Measurements from ENCODE around the gene DLGAP1. TPM values are rescaled to one million over a fixed set of nuclear protein-coding genes. Genes with fewer than 3 reads are reported as not detected.

The DLGAP1 gene
- total and polyA plus RNA-seq, 5 donors from 2014 or later = 0.11 to 5.4 (median 0.68) TPM

DNA sequence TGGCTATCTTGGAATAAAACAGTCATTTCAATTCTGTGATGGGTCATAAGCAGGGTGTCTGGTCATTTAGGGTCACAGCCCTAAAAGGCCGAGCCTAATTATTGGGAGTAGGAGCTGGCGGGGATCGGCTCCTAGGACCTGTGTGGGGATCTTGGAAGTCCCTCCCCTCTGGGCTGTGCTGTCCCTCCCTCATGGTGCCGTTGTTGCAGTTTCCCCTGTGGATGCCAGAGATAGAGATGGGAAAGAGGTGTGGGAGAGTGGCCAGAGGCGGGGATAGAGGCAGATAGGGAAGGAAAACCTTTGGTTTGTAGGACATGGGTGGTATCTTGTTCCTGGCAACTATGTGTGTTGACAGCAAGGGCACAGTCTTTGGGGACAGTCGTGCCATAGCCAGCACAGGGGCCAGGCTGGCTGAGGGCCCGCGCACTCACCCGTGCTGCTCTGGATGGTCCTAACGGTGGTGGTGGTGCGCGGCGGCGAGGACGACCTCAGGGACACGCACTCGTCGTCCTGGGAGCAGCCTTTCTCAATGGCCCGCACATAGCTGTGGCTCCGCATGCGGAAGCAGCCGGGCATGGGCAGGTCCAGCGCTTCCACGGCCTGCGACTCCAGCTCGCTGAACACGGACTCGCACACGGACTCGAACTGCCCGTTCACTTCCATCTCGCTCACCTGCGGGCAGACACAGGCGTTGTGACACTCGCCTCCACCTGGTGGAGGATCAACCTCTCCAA lies 726.2 kb downstream of the DLGAP1 start:
- no peaks in the 10 kb centered on the region for H3K36me3 ChIP-seq (ENCODE audit: control insufficient read depth, insufficient read depth, low read length)
- Mint-ChIP-seq H3K36me3 (no peaks in the 10 kb centered on the region), H3K27me3 (peaks cover 20% of the 10 kb centered on the region), H3K4me1 (peaks cover 0 to 5% (median 0%) of the 10 kb centered on the region in 4 donors), H3K4me3 (no peak overlapping the region), H3K9me3 (peaks cover 0 to 5% (median 0%) of the 10 kb centered on the region in 7 donors), H3K27ac (no peak overlapping the region)
- no peaks in the 10 kb centered on the region for H3K9me3 ChIP-seq (ENCODE audit: control insufficient read depth in 2 of 2, low read length in 2 of 2)
- H3K27me3 ChIP-seq (ENCODE audit: control insufficient read depth, insufficient read depth, low read length) = peaks cover 2% of the 10 kb centered on the region
- ATAC-seq (ENCODE audit: low read depth in 2 of 2) (no peak), DNase-seq (no peak)
- no peaks in the 10 kb centered on the region for H3K4me1 ChIP-seq (ENCODE audit: control insufficient read depth, insufficient read depth, low read length, poor library complexity, severe bottlenecking)
- no peak overlapping the region for H3K4me3 ChIP-seq (ENCODE audit: low read depth, low read length)
- no peak overlapping the region for H3K27ac ChIP-seq (ENCODE audit: insufficient read depth, low read length, poor library complexity, severe bottlenecking)

DNA sequence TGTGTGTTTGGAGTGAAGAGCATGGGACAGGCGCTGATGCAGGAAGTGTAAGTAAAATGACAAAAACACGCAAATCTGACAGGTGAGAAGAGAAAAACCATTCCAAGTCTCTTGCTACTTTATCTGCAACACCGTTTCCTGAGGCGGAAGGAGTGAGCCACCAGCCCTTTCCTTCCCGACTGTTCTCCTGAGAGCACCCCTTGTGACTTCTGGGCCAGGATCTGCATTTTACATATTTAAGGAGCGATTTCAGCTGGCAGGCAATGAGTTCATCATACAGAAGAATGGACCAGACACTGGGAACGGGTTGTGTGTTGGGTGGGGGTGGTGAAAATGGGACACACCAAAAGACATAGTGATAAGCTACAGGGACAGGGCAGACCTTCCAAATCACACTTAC lies 727.8 kb downstream of the DLGAP1 start:
- no peak overlapping the region for H3K27ac Mint-ChIP-seq
- H3K9me3 Mint-ChIP-seq = peaks cover 0 to 5% (median 0%) of the 10 kb centered on the region in 7 donors
- DNase-seq (no peak), ATAC-seq (ENCODE audit: low read depth in 2 of 2) (no peak)
- peaks cover 9% of the 10 kb centered on the region for H3K27me3 ChIP-seq (ENCODE audit: control insufficient read depth, insufficient read depth, low read length)
- H3K4me3 Mint-ChIP-seq = no peak overlapping the region
- no peaks in the 10 kb centered on the region for H3K4me1 ChIP-seq (ENCODE audit: control insufficient read depth, insufficient read depth, low read length, poor library complexity, severe bottlenecking)
- no peak overlapping the region for H3K4me3 ChIP-seq (ENCODE audit: low read depth, low read length)
- peaks cover 29% of the 10 kb centered on the region for H3K27me3 Mint-ChIP-seq
- H3K27ac ChIP-seq (ENCODE audit: insufficient read depth, low read length, poor library complexity, severe bottlenecking) = no peak overlapping the region
- H3K36me3 Mint-ChIP-seq = no peaks in the 10 kb centered on the region
- H3K4me1 Mint-ChIP-seq = peaks cover 0 to 5% (median 0%) of the 10 kb centered on the region in 4 donors
- H3K9me3 ChIP-seq (ENCODE audit: control insufficient read depth in 2 of 2, low read length in 2 of 2) = no peaks in the 10 kb centered on the region
- no peaks in the 10 kb centered on the region for H3K36me3 ChIP-seq (ENCODE audit: control insufficient read depth, insufficient read depth, low read length)

DNA sequence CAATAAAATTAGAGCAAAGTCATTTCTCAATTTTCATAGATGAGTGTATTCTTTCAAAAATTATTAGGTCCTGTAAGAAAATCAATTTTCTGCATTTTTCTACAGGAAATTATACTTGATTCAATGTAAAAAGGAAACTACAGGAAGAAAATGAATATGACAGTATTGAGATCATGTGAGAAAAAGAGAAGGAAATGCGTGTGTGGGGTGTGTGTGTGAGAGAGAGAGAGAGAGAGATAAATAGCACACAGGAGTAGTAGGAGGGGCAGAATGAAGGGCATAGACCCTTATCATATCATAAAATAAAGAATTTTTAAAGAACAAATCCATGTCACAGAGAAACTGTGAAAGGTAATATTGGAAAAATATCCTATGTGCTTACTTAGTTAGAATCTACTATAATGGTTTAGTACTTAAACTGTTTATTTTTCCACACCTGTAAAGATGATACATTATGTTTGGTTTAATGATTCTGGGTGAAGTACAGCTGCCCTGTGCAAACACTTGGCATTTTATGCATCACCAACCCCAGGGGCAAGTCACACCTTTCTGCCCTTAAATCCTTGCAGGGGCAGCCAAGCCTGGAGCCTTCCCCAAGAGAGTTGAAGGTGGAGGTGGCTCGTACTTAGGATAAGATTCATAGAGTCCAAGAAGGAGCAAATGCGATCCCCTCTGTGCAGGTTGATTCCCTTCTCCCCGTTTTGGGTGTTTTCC lies 728.7 kb downstream of the DLGAP1 start:
- ATAC-seq (ENCODE audit: low read depth in 2 of 2) (no peak), DNase-seq (no peak)
- Mint-ChIP-seq H3K4me3 (no peak overlapping the region), H3K36me3 (no peaks in the 10 kb centered on the region), H3K27ac (no peak overlapping the region), H3K9me3 (peaks cover 0 to 5% (median 0%) of the 10 kb centered on the region in 7 donors), H3K4me1 (peaks cover 0 to 5% (median 0%) of the 10 kb centered on the region in 4 donors), H3K27me3 (peaks cover 29% of the 10 kb centered on the region)
- Histone ChIP-seq H3K9me3 (ENCODE audit: control insufficient read depth in 2 of 2, low read length in 2 of 2) (no peaks in the 10 kb centered on the region), H3K27ac (ENCODE audit: insufficient read depth, low read length, poor library complexity, severe bottlenecking) (no peak overlapping the region), H3K4me3 (ENCODE audit: low read depth, low read length) (no peak overlapping the region), H3K4me1 (ENCODE audit: control insufficient read depth, insufficient read depth, low read length, poor library complexity, severe bottlenecking) (no peaks in the 10 kb centered on the region), H3K36me3 (ENCODE audit: control insufficient read depth, insufficient read depth, low read length) (no peaks in the 10 kb centered on the region), H3K27me3 (ENCODE audit: control insufficient read depth, insufficient read depth, low read length) (peaks cover 10% of the 10 kb centered on the region)

DNA sequence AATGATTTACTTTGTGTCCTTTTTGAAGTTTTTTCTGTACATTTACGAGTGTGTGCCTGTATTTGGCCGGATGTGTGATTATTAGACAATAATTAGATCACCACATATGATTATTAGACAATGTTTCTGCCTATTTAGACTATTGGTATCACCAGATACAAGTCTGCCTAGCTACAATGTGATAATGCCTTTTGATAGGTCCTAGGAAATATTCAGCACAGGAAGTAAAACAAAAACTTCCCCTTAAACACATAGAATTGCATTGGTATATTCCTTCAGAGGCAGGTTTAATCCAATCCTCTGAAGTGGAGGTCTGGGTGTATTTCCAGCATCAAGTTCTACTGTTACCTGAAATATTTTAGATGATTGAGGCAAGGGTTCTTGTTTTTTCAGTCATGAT lies 730.0 kb downstream of the DLGAP1 start:
- no peaks in the 10 kb centered on the region for H3K4me1 ChIP-seq (ENCODE audit: control insufficient read depth, insufficient read depth, low read length, poor library complexity, severe bottlenecking)
- Mint-ChIP-seq H3K4me1 (peaks cover 0 to 5% (median 0%) of the 10 kb centered on the region in 4 donors), H3K9me3 (peaks cover 0 to 3% (median 0%) of the 10 kb centered on the region in 7 donors), H3K27me3 (peaks cover 29% of the 10 kb centered on the region), H3K4me3 (no peak overlapping the region), H3K36me3 (no peaks in the 10 kb centered on the region), H3K27ac (no peak overlapping the region)
- H3K27ac ChIP-seq (ENCODE audit: insufficient read depth, low read length, poor library complexity, severe bottlenecking) = no peak overlapping the region
- ATAC-seq (ENCODE audit: low read depth in 2 of 2) (no peak), DNase-seq (no peak)
- H3K9me3 ChIP-seq (ENCODE audit: control insufficient read depth in 2 of 2, low read length in 2 of 2) = no peaks in the 10 kb centered on the region
- H3K27me3 ChIP-seq (ENCODE audit: control insufficient read depth, insufficient read depth, low read length) = peaks cover 12% of the 10 kb centered on the region
- H3K4me3 ChIP-seq (ENCODE audit: low read depth, low read length) = no peak overlapping the region
- H3K36me3 ChIP-seq (ENCODE audit: control insufficient read depth, insufficient read depth, low read length) = no peaks in the 10 kb centered on the region

DNA sequence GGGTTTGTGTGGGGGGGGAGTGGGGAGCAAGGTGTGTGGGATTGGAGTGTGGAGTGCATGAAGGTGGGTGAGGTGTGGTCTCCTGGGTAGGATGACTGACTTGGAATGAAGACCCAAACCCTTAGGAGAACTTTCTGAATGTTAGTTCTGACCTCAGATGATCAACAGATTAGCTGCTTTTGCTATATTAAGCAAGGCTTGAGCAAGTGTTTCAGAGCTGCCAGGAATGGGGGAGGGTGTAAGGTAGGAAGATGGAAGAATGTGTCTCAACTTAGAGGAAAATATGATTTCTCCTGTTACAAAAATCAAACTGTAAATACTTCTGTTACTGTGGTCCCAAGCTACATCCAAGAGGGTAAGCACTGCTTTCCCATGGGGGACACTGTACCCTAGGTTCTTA lies 731.6 kb downstream of the DLGAP1 start:
- H3K27ac Mint-ChIP-seq = no peak overlapping the region

DNA sequence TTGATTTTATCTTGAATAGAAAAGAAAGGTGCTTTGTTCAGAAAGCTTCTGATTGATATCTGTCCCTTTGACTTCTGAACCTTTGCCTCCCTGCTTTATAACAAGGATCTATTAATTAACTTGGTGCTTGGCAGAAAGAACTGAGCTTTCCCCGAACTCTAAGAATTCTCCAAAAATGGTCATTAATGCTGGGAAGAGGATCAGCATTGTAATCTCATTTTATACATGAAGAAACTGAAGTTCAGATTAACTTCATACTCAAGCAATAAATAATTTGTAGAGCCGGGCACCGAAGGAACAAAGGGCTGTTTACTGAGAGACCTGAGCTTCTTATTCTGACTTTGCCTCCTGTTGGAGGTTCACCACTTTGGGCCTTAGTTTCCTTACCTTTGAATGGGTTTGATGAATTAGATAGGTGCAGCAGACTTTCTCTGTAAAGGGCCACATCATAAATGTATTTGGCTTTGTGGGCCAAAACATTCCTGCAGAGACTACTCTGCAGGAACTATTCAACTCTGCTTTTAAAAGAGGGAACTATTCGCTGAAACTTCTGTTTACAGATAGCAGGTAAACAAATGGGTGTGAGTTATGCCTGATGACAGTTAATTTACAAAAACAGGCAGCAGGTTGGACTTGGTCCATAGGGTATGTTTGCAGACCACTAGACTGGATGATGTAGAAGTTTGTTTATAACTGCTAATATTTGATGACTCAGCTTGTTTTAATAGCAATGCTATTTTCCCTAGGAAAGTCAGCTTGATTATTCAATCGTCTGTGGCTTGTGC lies 732.3 kb downstream of the DLGAP1 start:
- Mint-ChIP-seq H3K9me3 (peaks cover 0 to 1% (median 0%) of the 10 kb centered on the region in 7 donors), H3K4me3 (no peak overlapping the region), H3K36me3 (no peaks in the 10 kb centered on the region), H3K27me3 (peaks cover 34% of the 10 kb centered on the region), H3K4me1 (peaks cover 0 to 5% (median 0%) of the 10 kb centered on the region in 4 donors), H3K27ac (no peak overlapping the region)
- no peaks in the 10 kb centered on the region for H3K4me1 ChIP-seq (ENCODE audit: control insufficient read depth, insufficient read depth, low read length, poor library complexity, severe bottlenecking)
- no peak overlapping the region for H3K27ac ChIP-seq (ENCODE audit: insufficient read depth, low read length, poor library complexity, severe bottlenecking)
- DNase-seq (no peak), ATAC-seq (ENCODE audit: low read depth in 2 of 2) (no peak)
- H3K4me3 ChIP-seq (ENCODE audit: low read depth, low read length) = no peak overlapping the region
- H3K36me3 ChIP-seq (ENCODE audit: control insufficient read depth, insufficient read depth, low read length) = no peaks in the 10 kb centered on the region
- H3K9me3 ChIP-seq (ENCODE audit: control insufficient read depth in 2 of 2, low read length in 2 of 2) = no peaks in the 10 kb centered on the region
- H3K27me3 ChIP-seq (ENCODE audit: control insufficient read depth, insufficient read depth, low read length) = peaks cover 12% of the 10 kb centered on the region

More for the DNA sequence above, 731.6 kb downstream of the DLGAP1 start:
- Mint-ChIP-seq H3K4me1 (peaks cover 0 to 5% (median 0%) of the 10 kb centered on the region in 4 donors), H3K27me3 (peaks cover 29% of the 10 kb centered on the region), H3K9me3 (peaks cover 0 to 3% (median 0%) of the 10 kb centered on the region in 7 donors), H3K4me3 (no peak overlapping the region), H3K36me3 (no peaks in the 10 kb centered on the region)
- Histone ChIP-seq H3K4me1 (ENCODE audit: control insufficient read depth, insufficient read depth, low read length, poor library complexity, severe bottlenecking) (no peaks in the 10 kb centered on the region), H3K27ac (ENCODE audit: insufficient read depth, low read length, poor library complexity, severe bottlenecking) (no peak overlapping the region), H3K36me3 (ENCODE audit: control insufficient read depth, insufficient read depth, low read length) (no peaks in the 10 kb centered on the region), H3K27me3 (ENCODE audit: control insufficient read depth, insufficient read depth, low read length) (peaks cover 12% of the 10 kb centered on the region), H3K9me3 (ENCODE audit: control insufficient read depth in 2 of 2, low read length in 2 of 2) (no peaks in the 10 kb centered on the region), H3K4me3 (ENCODE audit: low read depth, low read length) (no peak overlapping the region)
- no peak for DNase-seq
- no peak for ATAC-seq (ENCODE audit: low read depth in 2 of 2)

DNA sequence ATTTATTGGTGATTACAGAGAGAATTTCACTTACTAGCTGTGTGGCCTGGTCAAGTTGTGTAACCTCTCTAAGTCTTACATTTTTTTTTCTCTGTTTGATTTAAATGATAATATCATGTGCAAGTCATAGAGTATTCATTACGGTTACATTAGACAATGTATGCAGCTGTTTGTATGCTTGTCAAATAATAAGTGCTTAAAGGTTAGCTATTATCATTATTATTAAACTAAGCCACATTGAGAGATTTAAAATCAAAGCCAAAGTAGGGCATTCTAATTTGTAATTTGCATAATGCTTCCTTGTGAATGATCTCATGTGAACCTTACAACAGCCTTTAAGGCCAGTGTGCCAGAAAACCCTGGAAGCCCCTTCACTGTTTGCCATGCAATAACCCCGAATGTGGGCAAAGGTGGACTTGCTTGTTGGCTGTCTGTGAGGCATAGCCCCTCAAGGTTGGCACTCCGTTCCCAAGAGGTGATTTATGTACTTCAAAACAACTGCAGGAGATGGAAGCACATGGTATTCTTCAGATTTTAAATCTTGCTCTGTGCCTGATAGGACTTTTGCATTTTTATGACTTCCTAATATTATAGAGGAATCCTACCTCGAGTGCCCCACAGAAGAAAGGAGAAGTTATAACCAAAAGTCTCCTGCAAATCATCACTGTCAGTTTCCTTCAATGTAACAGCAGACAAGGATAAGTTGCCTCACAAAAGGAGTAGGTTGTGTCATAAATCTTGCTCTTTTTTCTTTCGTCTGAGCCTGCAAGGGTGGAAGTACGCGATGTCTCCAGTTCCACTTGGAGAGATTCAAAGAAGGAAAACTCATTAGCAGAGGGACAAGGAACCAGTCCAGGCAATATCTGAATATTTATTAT lies 733.1 kb downstream of the DLGAP1 start:
- H3K4me1 Mint-ChIP-seq = peaks cover 0 to 5% (median 0%) of the 10 kb centered on the region in 4 donors
- H3K4me1 ChIP-seq (ENCODE audit: control insufficient read depth, insufficient read depth, low read length, poor library complexity, severe bottlenecking) = no peaks in the 10 kb centered on the region
- H3K9me3 ChIP-seq (ENCODE audit: control insufficient read depth in 2 of 2, low read length in 2 of 2) = no peaks in the 10 kb centered on the region
- H3K9me3 Mint-ChIP-seq = peaks cover 0 to 1% (median 0%) of the 10 kb centered on the region in 7 donors
- no peaks in the 10 kb centered on the region for H3K36me3 Mint-ChIP-seq
- H3K4me3 Mint-ChIP-seq = no peak overlapping the region
- peaks cover 33% of the 10 kb centered on the region for H3K27me3 Mint-ChIP-seq
- no peak for DNase-seq
- no peaks in the 10 kb centered on the region for H3K36me3 ChIP-seq (ENCODE audit: control insufficient read depth, insufficient read depth, low read length)
- no peak overlapping the region for H3K27ac ChIP-seq (ENCODE audit: insufficient read depth, low read length, poor library complexity, severe bottlenecking)
- no peak overlapping the region for H3K27ac Mint-ChIP-seq
- H3K4me3 ChIP-seq (ENCODE audit: low read depth, low read length) = no peak overlapping the region
- H3K27me3 ChIP-seq (ENCODE audit: control insufficient read depth, insufficient read depth, low read length) = peaks cover 12% of the 10 kb centered on the region
- no peak for ATAC-seq (ENCODE audit: low read depth in 2 of 2)

Data from CD4-positive, CD25-positive, alpha-beta regulatory T cell (primary cell).